Measurements from ENCODE around the gene KCNIP2. TPM values are rescaled to one million over a fixed set of nuclear protein-coding genes. Genes with fewer than 3 reads are reported as not detected.

The KCNIP2 gene
- total and polyA plus RNA-seq, 5 donors from 2014 or later, result 0.08 to 1.6 TPM; not detected in 3

DNA sequence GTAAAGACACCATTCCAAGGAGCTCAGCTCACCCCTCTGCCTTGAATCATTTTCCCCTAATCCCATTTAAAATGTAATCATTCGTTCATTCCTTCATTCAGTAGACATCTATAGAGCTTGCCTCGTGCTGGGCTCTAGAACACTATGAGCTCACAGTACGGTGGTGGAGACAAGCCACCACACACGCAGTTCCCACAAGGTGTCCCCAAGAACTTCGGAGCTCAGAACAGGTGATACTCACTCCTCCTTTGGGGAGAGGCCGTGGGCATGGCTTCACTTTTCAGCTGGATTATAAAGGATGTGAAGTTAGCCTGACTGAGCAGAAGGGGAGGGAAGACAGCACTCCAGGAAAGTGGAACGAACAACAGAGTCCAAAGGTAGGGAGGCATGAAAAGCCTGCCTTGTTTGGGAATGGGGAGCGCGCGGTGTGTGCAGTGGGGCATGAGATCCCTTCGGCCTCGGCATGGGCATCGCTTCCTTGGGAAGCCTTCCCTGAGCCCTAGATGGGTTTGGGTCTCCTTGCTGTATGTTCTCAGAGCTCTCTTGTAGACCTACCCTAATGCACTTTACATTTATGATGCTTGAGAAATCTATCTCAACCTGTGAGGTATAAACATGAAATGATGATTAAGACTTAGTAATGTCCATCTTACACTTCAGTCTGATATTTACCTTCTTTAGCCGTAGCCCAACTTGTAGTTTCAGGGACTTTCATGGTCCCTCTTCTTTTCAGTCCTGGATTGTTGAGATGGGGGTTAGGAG is 24.5 kb downstream of the KCNIP2 start:
- H3K4me1 ChIP-seq (ENCODE audit: control insufficient read depth, insufficient read depth, low read length, poor library complexity, severe bottlenecking), result peaks cover 39% of the 10 kb centered on the region
- H3K4me1 Mint-ChIP-seq, result peaks cover 19 to 47% (median 27%) of the 10 kb centered on the region in 4 donors
- H3K36me3 Mint-ChIP-seq, result peaks cover 21% of the 10 kb centered on the region
- H3K36me3 ChIP-seq (ENCODE audit: control insufficient read depth, insufficient read depth, low read length), result no peaks in the 10 kb centered on the region
- H3K27ac Mint-ChIP-seq, result peak overlapping the region; percentile 97 to 99 (median 99)
- H3K27me3 ChIP-seq (ENCODE audit: control insufficient read depth, insufficient read depth, low read length), result no peaks in the 10 kb centered on the region
- peaks cover 5% of the 10 kb centered on the region for H3K27me3 Mint-ChIP-seq
- H3K27ac ChIP-seq (ENCODE audit: insufficient read depth, low read length, poor library complexity, severe bottlenecking), result peak overlapping the region; percentile 91
- peak overlapping the region; percentile 90 to 100 (median 98) for H3K4me3 Mint-ChIP-seq
- no peaks in the 10 kb centered on the region for H3K9me3 ChIP-seq (ENCODE audit: control insufficient read depth in 2 of 2, low read length in 2 of 2)
- H3K9me3 Mint-ChIP-seq, result peaks cover 0 to 1% (median 0%) of the 10 kb centered on the region in 7 donors
- H3K4me3 ChIP-seq (ENCODE audit: low read depth, low read length), result peak overlapping the region; percentile 96
- DNase-seq, result peak in 1 of 3 donors; percentile 23
- peak; percentile 22 to 32 for ATAC-seq (ENCODE audit: low read depth in 2 of 2)

DNA sequence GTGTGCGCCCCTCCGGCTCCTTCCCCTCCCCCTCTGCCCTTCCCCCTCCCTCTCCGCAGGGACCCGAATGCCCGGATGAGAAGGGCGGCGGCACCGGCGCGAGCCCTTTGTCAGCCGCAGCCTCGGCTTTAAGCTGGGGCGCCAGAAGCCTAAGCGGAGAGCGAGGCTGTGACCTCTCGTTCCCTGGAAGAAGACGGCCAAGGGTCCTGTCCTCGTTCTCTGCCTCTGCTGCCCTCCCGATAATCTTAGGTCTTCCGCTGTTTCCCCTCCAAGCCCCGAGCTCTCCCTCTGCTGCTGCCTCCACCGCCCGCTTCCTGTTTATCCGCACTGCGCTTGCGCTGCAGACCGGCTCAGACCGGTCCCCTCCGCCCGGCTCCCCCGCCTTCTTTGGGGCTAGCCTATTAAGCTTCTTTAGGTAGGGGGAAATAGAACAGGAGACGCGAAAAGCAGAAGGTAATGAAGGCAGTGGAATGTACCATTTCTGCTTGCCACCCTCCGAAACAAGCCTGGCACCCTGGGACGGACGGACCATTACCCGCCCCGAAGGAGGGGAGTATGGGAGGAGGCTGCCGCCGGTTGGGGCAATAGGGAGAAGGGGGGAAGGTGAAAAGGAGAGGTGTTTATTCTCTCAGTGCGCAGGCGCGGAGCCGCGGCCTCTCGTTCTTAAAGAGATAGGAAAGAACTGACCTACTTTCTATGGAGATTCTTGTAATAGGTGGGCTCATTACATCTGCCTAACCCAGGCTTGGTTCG is 25.3 kb downstream of the KCNIP2 start, which contains the start of gene OGA:
OGA (minus strand) TSS at position 326 of the 753 bp plus-strand sequence. CDS start 422 bp downstream, outside the sequence.
- ATAC-seq (ENCODE audit: low read depth in 2 of 2) (peak; percentile 93 to 95), DNase-seq (peak; percentile 98 to 100 (median 99))
- H3K27ac ChIP-seq (ENCODE audit: insufficient read depth, low read length, poor library complexity, severe bottlenecking), result peak within 1 kb of the TSS; percentile 91
- Mint-ChIP-seq H3K9me3 (peaks cover 0 to 1% (median 0%) of the 10 kb centered on the region in 7 donors), H3K4me3 (peak within 1 kb of the TSS; percentile 90 to 100 (median 98)), H3K36me3 (peaks cover 27% of the 10 kb centered on the region), H3K4me1 (peaks cover 26 to 55% (median 33%) of the 10 kb centered on the region in 4 donors), H3K27ac (peak within 1 kb of the TSS; percentile 97 to 99 (median 99)), H3K27me3 (peaks cover 5% of the 10 kb centered on the region)
- peak within 1 kb of the TSS; percentile 99 for H3K4me3 ChIP-seq (ENCODE audit: low read depth, low read length)
- no peaks in the 10 kb centered on the region for H3K9me3 ChIP-seq (ENCODE audit: control insufficient read depth in 2 of 2, low read length in 2 of 2)
- H3K27me3 ChIP-seq (ENCODE audit: control insufficient read depth, insufficient read depth, low read length), result no peaks in the 10 kb centered on the region
- H3K4me1 ChIP-seq (ENCODE audit: control insufficient read depth, insufficient read depth, low read length, poor library complexity, severe bottlenecking), result peaks cover 47% of the 10 kb centered on the region
- H3K36me3 ChIP-seq (ENCODE audit: control insufficient read depth, insufficient read depth, low read length), result peaks cover 2% of the 10 kb centered on the region

DNA sequence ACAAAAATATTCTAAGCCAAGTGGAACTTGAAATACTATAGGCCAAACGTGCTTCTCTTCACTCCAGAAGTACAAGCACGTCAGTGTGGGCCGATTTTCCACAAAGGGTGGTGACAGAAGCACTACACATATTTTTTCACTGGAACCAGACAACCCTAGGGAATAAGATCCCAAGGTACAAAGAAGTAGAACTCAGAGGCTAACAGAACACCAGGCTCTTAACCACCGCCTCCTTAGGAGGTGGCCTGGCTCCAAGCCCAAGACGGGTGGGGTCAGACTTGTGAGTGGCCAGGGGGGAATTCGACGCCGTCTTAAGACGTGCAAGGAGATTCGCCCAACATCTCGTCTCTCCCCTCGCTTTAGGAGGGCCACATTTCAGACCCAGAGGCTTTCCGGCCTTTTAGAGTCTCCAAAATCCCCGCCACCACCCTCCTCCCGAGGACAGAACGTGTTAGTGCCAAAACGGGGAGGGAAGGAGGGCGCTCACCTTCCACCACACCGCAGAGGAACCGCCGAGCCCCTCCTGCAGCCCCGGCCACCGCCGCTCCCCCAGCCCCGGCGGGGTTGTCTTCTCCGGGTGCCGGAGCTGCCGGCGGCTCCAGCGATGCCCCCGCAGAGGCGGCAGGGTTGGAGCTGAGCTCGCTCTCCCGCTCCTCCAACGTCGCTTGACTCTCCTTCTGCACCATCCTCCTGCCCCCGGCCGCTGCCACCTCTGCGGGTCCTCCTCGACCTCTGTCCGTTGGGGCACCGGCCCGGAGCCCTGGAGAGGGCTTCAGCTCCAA is 26.1 kb downstream of the KCNIP2 start:
- Mint-ChIP-seq H3K36me3 (peaks cover 34% of the 10 kb centered on the region), H3K4me3 (peak overlapping the region; percentile 90 to 100 (median 98)), H3K27ac (peak overlapping the region; percentile 97 to 99 (median 99)), H3K9me3 (peaks cover 0 to 1% (median 0%) of the 10 kb centered on the region in 7 donors), H3K27me3 (peaks cover 5% of the 10 kb centered on the region), H3K4me1 (peaks cover 31 to 61% (median 41%) of the 10 kb centered on the region in 4 donors)
- Histone ChIP-seq H3K4me1 (ENCODE audit: control insufficient read depth, insufficient read depth, low read length, poor library complexity, severe bottlenecking) (peaks cover 54% of the 10 kb centered on the region), H3K36me3 (ENCODE audit: control insufficient read depth, insufficient read depth, low read length) (peaks cover 10% of the 10 kb centered on the region), H3K4me3 (ENCODE audit: low read depth, low read length) (peak overlapping the region; percentile 99), H3K27me3 (ENCODE audit: control insufficient read depth, insufficient read depth, low read length) (no peaks in the 10 kb centered on the region), H3K9me3 (ENCODE audit: control insufficient read depth in 2 of 2, low read length in 2 of 2) (no peaks in the 10 kb centered on the region), H3K27ac (ENCODE audit: insufficient read depth, low read length, poor library complexity, severe bottlenecking) (peak overlapping the region; percentile 91)
- peak in 2 of 3 donors; percentile 22 to 56 for DNase-seq
- ATAC-seq (ENCODE audit: low read depth in 2 of 2), result peak in 1 of 2 donors; percentile 0

DNA sequence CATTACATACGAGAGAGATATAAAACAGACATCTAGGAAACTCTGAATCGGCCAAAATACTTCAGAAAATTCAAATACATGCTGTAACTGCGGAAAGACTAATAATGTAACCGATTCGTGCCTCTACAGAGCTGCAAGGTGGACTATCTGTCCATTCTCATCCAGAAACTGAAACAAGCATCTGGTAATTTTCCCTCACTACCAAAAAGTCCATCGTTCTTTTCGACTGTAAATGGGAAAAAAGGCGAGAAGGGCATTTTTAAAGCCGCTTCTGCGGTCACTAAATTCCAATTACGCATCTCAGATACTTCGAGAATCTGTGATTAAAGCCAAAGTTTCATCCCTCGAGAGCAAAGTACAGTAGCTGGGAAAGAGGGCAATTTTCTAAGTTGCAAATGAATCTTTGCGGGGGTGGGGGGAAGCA is 26.7 kb downstream of the KCNIP2 start:
- peak overlapping the region; percentile 59 to 99 (median 97) for H3K27ac Mint-ChIP-seq
- peaks cover 0 to 1% (median 0%) of the 10 kb centered on the region in 7 donors for H3K9me3 Mint-ChIP-seq
- H3K36me3 Mint-ChIP-seq, result peaks cover 36% of the 10 kb centered on the region
- H3K4me1 Mint-ChIP-seq, result peaks cover 32 to 64% (median 43%) of the 10 kb centered on the region in 4 donors
- ATAC-seq (ENCODE audit: low read depth in 2 of 2) (no peak), DNase-seq (peak in 1 of 3 donors; percentile 14)
- Histone ChIP-seq H3K4me3 (ENCODE audit: low read depth, low read length) (peak overlapping the region; percentile 99), H3K36me3 (ENCODE audit: control insufficient read depth, insufficient read depth, low read length) (peaks cover 15% of the 10 kb centered on the region), H3K27ac (ENCODE audit: insufficient read depth, low read length, poor library complexity, severe bottlenecking) (peak overlapping the region; percentile 91), H3K9me3 (ENCODE audit: control insufficient read depth in 2 of 2, low read length in 2 of 2) (no peaks in the 10 kb centered on the region), H3K27me3 (ENCODE audit: control insufficient read depth, insufficient read depth, low read length) (no peaks in the 10 kb centered on the region), H3K4me1 (ENCODE audit: control insufficient read depth, insufficient read depth, low read length, poor library complexity, severe bottlenecking) (peaks cover 56% of the 10 kb centered on the region)
- peaks cover 5% of the 10 kb centered on the region for H3K27me3 Mint-ChIP-seq
- H3K4me3 Mint-ChIP-seq, result peak overlapping the region; percentile 90 to 100 (median 98)

DNA sequence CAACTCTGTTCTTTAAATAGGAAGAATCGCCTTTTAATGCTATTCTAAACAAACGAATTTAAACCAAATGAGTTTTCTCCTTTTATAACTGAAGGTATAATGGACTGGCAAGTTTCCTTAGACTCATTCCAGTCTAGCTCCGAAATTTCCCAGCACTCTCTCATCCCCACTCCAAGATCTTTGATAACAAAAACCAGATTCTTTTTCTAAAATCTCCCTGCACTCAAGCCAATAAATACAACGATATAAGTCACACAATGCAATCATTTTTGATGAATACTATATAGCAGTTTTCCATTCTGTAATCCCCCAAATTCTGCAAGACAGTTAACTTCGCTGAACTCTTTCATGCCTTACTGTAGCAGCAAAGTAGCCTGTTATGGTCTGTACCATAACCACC is 27.2 kb downstream of the KCNIP2 start:
- peak overlapping the region; percentile 60 for H3K27ac ChIP-seq (ENCODE audit: insufficient read depth, low read length, poor library complexity, severe bottlenecking)
- ATAC-seq (ENCODE audit: low read depth in 2 of 2) (no peak), DNase-seq (no peak)
- Mint-ChIP-seq H3K27me3 (peaks cover 5% of the 10 kb centered on the region), H3K4me1 (peaks cover 32 to 64% (median 40%) of the 10 kb centered on the region in 4 donors), H3K27ac (peak overlapping the region; percentile 59 to 99 (median 97)), H3K4me3 (peak overlapping the region; percentile 90 to 100 (median 98)), H3K36me3 (peaks cover 38% of the 10 kb centered on the region), H3K9me3 (peaks cover 0 to 1% (median 0%) of the 10 kb centered on the region in 7 donors)
- peaks cover 57% of the 10 kb centered on the region for H3K4me1 ChIP-seq (ENCODE audit: control insufficient read depth, insufficient read depth, low read length, poor library complexity, severe bottlenecking)
- H3K4me3 ChIP-seq (ENCODE audit: low read depth, low read length), result peak overlapping the region; percentile 99
- H3K27me3 ChIP-seq (ENCODE audit: control insufficient read depth, insufficient read depth, low read length), result no peaks in the 10 kb centered on the region
- H3K36me3 ChIP-seq (ENCODE audit: control insufficient read depth, insufficient read depth, low read length), result peaks cover 21% of the 10 kb centered on the region
- H3K9me3 ChIP-seq (ENCODE audit: control insufficient read depth in 2 of 2, low read length in 2 of 2), result no peaks in the 10 kb centered on the region

DNA sequence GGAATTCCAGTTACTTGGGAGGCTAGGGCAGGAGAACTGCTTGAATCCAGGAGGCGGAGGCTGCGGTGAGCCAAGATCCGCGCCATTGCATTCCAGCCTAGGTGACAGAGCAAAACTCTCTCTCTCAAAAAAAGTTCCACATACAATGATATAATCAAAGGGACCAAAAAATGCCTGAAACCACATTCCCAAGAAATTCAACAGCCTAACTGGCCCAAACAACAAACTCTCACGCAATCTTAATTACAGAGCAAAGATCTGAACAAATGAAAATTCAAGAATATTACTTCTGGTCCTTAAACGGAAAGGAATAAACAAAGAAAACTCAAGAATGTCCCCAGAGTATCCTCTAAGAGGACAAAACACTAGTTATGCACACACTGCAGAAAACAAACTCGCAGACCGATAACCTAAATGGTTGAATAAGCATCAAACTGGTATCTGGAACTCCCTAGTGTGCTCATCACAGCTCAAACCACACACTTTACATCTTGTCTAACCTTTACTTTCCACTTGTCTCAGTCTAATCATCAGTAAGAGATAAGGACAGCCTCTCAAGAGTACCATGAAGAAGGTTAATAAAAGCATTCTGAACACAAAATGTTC is 29.0 kb downstream of the KCNIP2 start:
- Histone ChIP-seq H3K36me3 (ENCODE audit: control insufficient read depth, insufficient read depth, low read length) (peaks cover 37% of the 10 kb centered on the region), H3K9me3 (ENCODE audit: control insufficient read depth in 2 of 2, low read length in 2 of 2) (no peaks in the 10 kb centered on the region), H3K4me1 (ENCODE audit: control insufficient read depth, insufficient read depth, low read length, poor library complexity, severe bottlenecking) (peaks cover 59% of the 10 kb centered on the region), H3K27ac (ENCODE audit: insufficient read depth, low read length, poor library complexity, severe bottlenecking) (peak overlapping the region; percentile 38), H3K4me3 (ENCODE audit: low read depth, low read length) (peak overlapping the region; percentile 99), H3K27me3 (ENCODE audit: control insufficient read depth, insufficient read depth, low read length) (no peaks in the 10 kb centered on the region)
- Mint-ChIP-seq H3K9me3 (peaks cover 0 to 1% (median 0%) of the 10 kb centered on the region in 7 donors), H3K27me3 (peaks cover 5% of the 10 kb centered on the region), H3K4me3 (peak overlapping the region; percentile 90 to 100 (median 98)), H3K27ac (peak overlapping the region; percentile 80 to 97 (median 91)), H3K4me1 (peaks cover 34 to 66% (median 46%) of the 10 kb centered on the region in 4 donors), H3K36me3 (peaks cover 39% of the 10 kb centered on the region)
- no peak for ATAC-seq (ENCODE audit: low read depth in 2 of 2)
- DNase-seq, result peak in 1 of 3 donors; percentile 55
